GM21786 (cell line): Measurements from ENCODE around the gene TRAPPC4.
"Not testable (repeated sequence)": the region's sequence is repeated elsewhere in the genome, so short reads cannot be mapped to it uniquely, and the experiment has no call there.

Experiments used
- ATAC-seq: cut with Tn5 transposase; IDR thresholded peaks from one replicate; pipeline ENCODE4 v1.9.1; 2021; ENCODE audit not compliant: unreplicated experiment

The TRAPPC4 gene

GRCh38 chr11:119031912-119032280, 13.3 kb downstream of the TRAPPC4 start:
- ATAC-seq: no peak

GRCh38 chr11:119033421-119033820, 14.9 kb downstream of the TRAPPC4 start:
- ATAC-seq: not testable (repeated sequence)

- ATAC-seq: no peak
Observed at GRCh38 chr11:119034813-119035212, 16.2 kb downstream of the TRAPPC4 start.

GRCh38 chr11:119038884-119039283, 20.3 kb downstream of the TRAPPC4 start:
- ATAC-seq: no peak

- not testable (repeated sequence) for ATAC-seq
Observed at GRCh38 chr11:119039471-119039870, 20.9 kb downstream of the TRAPPC4 start.

- no peak for ATAC-seq
Observed at GRCh38 chr11:119041821-119042514, 23.4 kb downstream of the TRAPPC4 start.

GRCh38 chr11:119042927-119043326, 24.4 kb downstream of the TRAPPC4 start:
- no peak for ATAC-seq

- ATAC-seq: no peak
Observed at GRCh38 chr11:119044708-119045107, 26.1 kb downstream of the TRAPPC4 start.

GRCh38 chr11:119046489-119046888, 27.9 kb downstream of the TRAPPC4 start:
- ATAC-seq: no peak

GRCh38 chr11:119047205-119047604, 28.6 kb downstream of the TRAPPC4 start:
- no peak for ATAC-seq

GRCh38 chr11:119048644-119049043, 30.1 kb downstream of the TRAPPC4 start:
- no peak for ATAC-seq

GRCh38 chr11:119049081-119049480, 30.5 kb downstream of the TRAPPC4 start:
- ATAC-seq: no peak

- ATAC-seq: peak; percentile 68
Observed at GRCh38 chr11:119051440-119052162, 33.0 kb downstream of the TRAPPC4 start.

- no peak for ATAC-seq
Observed at GRCh38 chr11:119052163-119052814, 33.7 kb downstream of the TRAPPC4 start.

- ATAC-seq: no peak
Observed at GRCh38 chr11:119054418-119054817, 35.9 kb downstream of the TRAPPC4 start.

- no peak for ATAC-seq
Observed at GRCh38 chr11:119055901-119056300, 37.3 kb downstream of the TRAPPC4 start.

GRCh38 chr11:119056421-119056999, 37.9 kb downstream of the TRAPPC4 start:
- ATAC-seq: peak; percentile 1

- peak; percentile 88 for ATAC-seq
Observed at GRCh38 chr11:119057000-119057769, 38.6 kb downstream of the TRAPPC4 start, which contains the start of gene HYOU1. Gene HYOU1, minus strand, starts transcription at chr11:119057205. Its CDS starts 1,045 bp downstream, at chr11:119056160.

GRCh38 chr11:119059128-119059527, 40.6 kb downstream of the TRAPPC4 start:
- ATAC-seq: not testable (repeated sequence)

- ATAC-seq: no peak
Observed at GRCh38 chr11:119061256-119061655, 42.7 kb downstream of the TRAPPC4 start.

- no peak for ATAC-seq
Observed at GRCh38 chr11:119062779-119063178, 44.2 kb downstream of the TRAPPC4 start.
